Panc1 (cell line): ENCODE measurements around the gene SLFNL1. TPM values are rescaled to one million over a fixed set of nuclear protein-coding genes. Genes with fewer than 3 reads are reported as not detected.

Experiments
- ATAC-seq: fragments of 200-7000 bp; cut with Tn5 transposase; 2 replicates; pipeline ENCODE4 v1.9.1; 2020; ENCODE audit warnings: mild to moderate bottlenecking, moderate library complexity
- BruUV-seq: library from RNA; stranded (reverse); fragments of 400-500 nt; replicated peaks from 2 replicates; lab custom pipeline; 2021; lab: Mats Ljungman, UMichigan
- CTCF ChIA-PET: fragments of 300-600 bp; sonication (Branson Sonifier 250); formaldehyde crosslinking; loops from one replicate; lab custom pipeline; 2022; ENCODE audit warnings: antibody characterized with exemption; lab: Charles Lee
- POLR2A ChIA-PET: fragments of 300-600 bp; sonication (Branson Sonifier 250); formaldehyde crosslinking; loops from one replicate; lab custom pipeline; 2022; ENCODE audit warnings: antibody characterized with exemption; lab: Charles Lee
- DNase-seq: peaks from one replicate; pipeline ENCODE4 v3.0.0-alpha.2; 2010; ENCODE audit warnings: low read depth, low spot score
- H3K27ac ChIP-seq: 2 replicates; pipeline ENCODE4 v1.5.1; 2011; ENCODE audit warnings: mild to moderate bottlenecking, low read length, inconsistent platforms
- H3K27me3 ChIP-seq: fragments of 200-500 bp; sonication (Bioruptor generic); 2 replicates; pipeline ENCODE4 v1.6.0; 2014; ENCODE audit warnings: low read length, inconsistent platforms; ENCODE audit not compliant: control insufficient read depth, insufficient read depth
- H3K36me3 ChIP-seq: fragments of 200-500 bp; sonication (Bioruptor generic); 2 replicates; pipeline ENCODE4 v1.5.1; 2014; ENCODE audit warnings: inconsistent platforms, mild to moderate bottlenecking, low read length, moderate library complexity; ENCODE audit not compliant: control insufficient read depth, insufficient read depth
- H3K4me1 ChIP-seq: 2 replicates; pipeline ENCODE4 v1.5.1; 2011; ENCODE audit warnings: inconsistent platforms, mild to moderate bottlenecking, low read length, moderate library complexity; ENCODE audit not compliant: control insufficient read depth, insufficient read depth
- H3K4me3 ChIP-seq, 2 experiments: 2 replicates each; pipeline ENCODE4 v1.5.1; 2011 to 2012; ENCODE audit warnings: low read depth in 2 of 2, low read length in 2 of 2, mild to moderate bottlenecking in 2 of 2, inconsistent platforms in 1 of 2, moderate library complexity in 1 of 2
- H3K9me3 ChIP-seq: fragments of 200-500 bp; sonication (Bioruptor generic); 2 replicates; pipeline ENCODE4 v1.5.1; 2014; ENCODE audit warnings: low read depth, mild to moderate bottlenecking, inconsistent platforms, low read length, moderate library complexity; ENCODE audit not compliant: control insufficient read depth, insufficient read depth
- CTCF ChIP-seq: fragments of 450-650 bp; IDR thresholded peaks from 2 replicates; pipeline ENCODE4 v1.5.1; 2017; ENCODE audit warnings: mild to moderate bottlenecking
- POLR2AphosphoS5 ChIP-seq: IDR thresholded peaks from 2 replicates; pipeline ENCODE4 v1.6.1; 2012; ENCODE audit warnings: mild to moderate bottlenecking, low read depth, low read length, moderate library complexity
- REST ChIP-seq, 2 experiments: IDR thresholded peaks; 2 replicates each; pipeline ENCODE4 v1.6.1; 2011 to 2012; ENCODE audit warnings: low read depth in 2 of 2, control low read depth in 1 of 2, low read length in 1 of 2, mild to moderate bottlenecking in 1 of 2, moderate library complexity in 1 of 2; ENCODE audit not compliant: insufficient read depth in 1 of 2
- SIN3A ChIP-seq: IDR thresholded peaks from 2 replicates; pipeline ENCODE4 v1.6.1; 2012; ENCODE audit warnings: low read depth, mild to moderate bottlenecking, low read length, moderate library complexity, borderline replicate concordance; ENCODE audit not compliant: insufficient read depth
- TCF7L2 ChIP-seq: IDR thresholded peaks from 2 replicates; pipeline ENCODE4 v1.6.1; 2011; ENCODE audit warnings: mild to moderate bottlenecking, low read depth, low read length, inconsistent platforms
- in situ Hi-C: cut with HindIII; loops from 2 replicates; pipeline ENCODE4 v1.10.0; 2016; ENCODE audit warnings: low sequenced_read_pairs, low pct_unique_long_range_greater_than_20kb
- intact Hi-C: fragments of 100-400 bp; cut with micrococcal nuclease; formaldehyde crosslinking; loops from one replicate; pipeline ENCODE4 v1.10.0; 2022; ENCODE audit not compliant: unreplicated experiment
- total RNA-seq: library from RNA; stranded (reverse); gene quantifications from one replicate; pipeline ENCODE4 v1.2.1, GENCODE V29; 2021; ENCODE audit not compliant: unreplicated experiment

The SLFNL1 gene
- total RNA-seq, 1 experiment from 2014 or later: 0.10 TPM

DNA sequence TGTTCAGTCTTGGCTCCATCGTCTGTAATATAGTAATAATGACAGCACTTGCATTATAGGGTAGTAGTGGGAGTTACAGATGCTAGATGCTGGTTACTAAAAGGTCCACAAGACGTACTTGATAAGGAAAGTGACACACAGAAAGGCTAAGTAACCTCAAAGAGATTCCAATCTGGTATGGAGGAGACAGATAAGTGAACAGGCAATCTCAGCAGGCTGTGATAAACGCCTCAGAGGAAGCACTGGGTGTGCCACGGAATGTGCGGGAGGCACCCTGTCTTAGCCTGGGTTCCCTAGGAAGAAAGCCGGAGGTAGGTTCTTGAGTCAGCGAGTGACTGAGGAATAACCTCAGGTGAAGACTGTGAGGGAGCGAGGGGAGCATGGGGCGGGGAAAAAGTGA, 46.6 kb downstream of the SLFNL1 start:
- ChIA-PET CTCF (interaction anchor here (0.5 kb wide), 1 partner anchor 26 kb away, joined by 8 read pairs; no protein-coding TSS in a partner anchor), POLR2A (no interaction called here)
- intact Hi-C loops (no loop called here), in situ Hi-C loops (no loop called here)
- Histone ChIP-seq H3K9me3 (no peaks in the 10 kb centered on the region), H3K36me3 (no peaks in the 10 kb centered on the region; the same call in 1 of the 2 replicates), H3K27ac (peak overlapping the region; percentile 9), H3K4me1 (peaks cover 26% of the 10 kb centered on the region), H3K4me3 (no peak overlapping the region), H3K27me3 (no peaks in the 10 kb centered on the region)
- no peak for DNase-seq
- ATAC-seq: no peak
- BruUV-seq: no TSS peak
- TF ChIP-seq POLR2AphosphoS5: no peak
- no peak for TF ChIP-seq SIN3A
- TF ChIP-seq REST (IDR thresholded peaks at IDR 0.05; ENCODE audit: insufficient read depth in 1 of 2, low read depth in 2 of 2, low read length in 1 of 2): no peak
- no peak for TF ChIP-seq CTCF
- no peak for TF ChIP-seq TCF7L2

- BruUV-seq: no TSS peak
- TF ChIP-seq CTCF (no peak), SIN3A (no peak), TCF7L2 (no peak), REST (IDR thresholded peaks at IDR 0.05; ENCODE audit: insufficient read depth in 1 of 2, low read depth in 2 of 2, low read length in 1 of 2) (no peak), POLR2AphosphoS5 (no peak)
- Histone ChIP-seq H3K27me3 (no peaks in the 10 kb centered on the region), H3K4me3 (no peak overlapping the region), H3K4me1 (peaks cover 31% of the 10 kb centered on the region), H3K36me3 (no peaks in the 10 kb centered on the region), H3K27ac (peak overlapping the region; percentile 9; the same call in 1 of the 2 replicates), H3K9me3 (no peaks in the 10 kb centered on the region)
- intact Hi-C loops: no loop called here
- in situ Hi-C loops: no loop called here
- no peak for ATAC-seq
- ChIA-PET CTCF (no interaction called here), POLR2A (no interaction called here)
- DNase-seq: no peak
Observed at GRCh38 chr1:40973912-40974311, 47.6 kb downstream of the SLFNL1 start.
